Smooth muscle cell (in vitro differentiated cells): ENCODE measurements around the gene KCNAB1. TPM values are rescaled to one million over a fixed set of nuclear protein-coding genes. Genes with fewer than 3 reads are reported as not detected.

Experiments
- DNase-seq: peaks from one replicate; lab custom pipeline; 2025; ENCODE audit not compliant: unreplicated experiment; lab: John Stamatoyannopoulos, UW
- H2AFZ ChIP-seq: fragments of 200-600 bp; sonication (generic); 2 replicates; pipeline ENCODE4 v1.6.0; 2016; ENCODE audit warnings: antibody characterized with exemption, low read depth, mild to moderate bottlenecking
- H3F3A ChIP-seq: fragments of 200-600 bp; sonication (generic); 2 replicates; pipeline ENCODE4 v1.6.0; 2017; ENCODE audit warnings: antibody characterized with exemption, low read depth
- H3K27ac ChIP-seq: fragments of 200-600 bp; sonication (generic); 2 replicates; pipeline ENCODE4 v1.5.1; 2016; ENCODE audit warnings: low read depth, mild to moderate bottlenecking
- H3K27me3 ChIP-seq: fragments of 200-600 bp; sonication (generic); 2 replicates; pipeline ENCODE4 v1.6.1; 2016; ENCODE audit warnings: low read depth, mild to moderate bottlenecking
- H3K36me3 ChIP-seq: fragments of 200-600 bp; sonication (generic); 2 replicates; pipeline ENCODE4 v1.5.1; 2016; ENCODE audit warnings: low read depth
- H3K4me1 ChIP-seq: fragments of 200-600 bp; sonication (generic); 2 replicates; pipeline ENCODE4 v1.5.1; 2016; ENCODE audit warnings: low read depth
- H3K4me2 ChIP-seq: fragments of 200-600 bp; sonication (generic); 2 replicates; pipeline ENCODE4 v1.6.0; 2016; ENCODE audit warnings: mild to moderate bottlenecking
- H3K4me3 ChIP-seq: fragments of 200-600 bp; sonication (generic); 2 replicates; pipeline ENCODE4 v1.5.1; 2016; ENCODE audit warnings: mild to moderate bottlenecking
- H3K79me2 ChIP-seq: fragments of 200-600 bp; sonication (generic); 2 replicates; pipeline ENCODE4 v1.6.0; 2016; ENCODE audit warnings: low read depth, mild to moderate bottlenecking
- H3K9ac ChIP-seq: fragments of 200-600 bp; sonication (generic); 2 replicates; pipeline ENCODE4 v1.6.0; 2016; ENCODE audit warnings: low read depth
- H3K9me3 ChIP-seq: fragments of 200-600 bp; sonication (generic); replicated peaks from 2 replicates; pipeline ENCODE4 v1.5.1; 2016; ENCODE audit warnings: low read depth
- H4K20me1 ChIP-seq: fragments of 200-600 bp; sonication (generic); 2 replicates; pipeline ENCODE4 v1.6.0; 2016; ENCODE audit warnings: low read depth
- CTCF ChIP-seq: fragments of 200-600 bp; sonication (generic); IDR thresholded peaks from 2 replicates; pipeline ENCODE4 v1.5.1; 2017; ENCODE audit warnings: borderline replicate concordance, mild to moderate bottlenecking, antibody characterized with exemption; ENCODE audit not compliant: insufficient read depth, poor library complexity, severe bottlenecking
- WGBS: methylation state at CpG from one replicate; pipeline ENCODE4 v1.1.7; 2016; ENCODE audit warnings: low lambda C conversion rate; 5-methylcytosine and 5-hydroxymethylcytosine counted together
- polyA plus RNA-seq: library from polyadenylated mRNA; unstranded; fragments of >200 nt; fragmentation: Nextera tagmentation; extraction: Ambion mirVana; gene quantifications from 2 replicates; pipeline ENCODE4 v1.2.1, GENCODE V29; 2016
- total RNA-seq: library from RNA; depleted of rRNA; stranded (reverse); fragments of >200 nt; gene quantifications from 2 replicates; pipeline ENCODE4 v1.2.3, GENCODE V29; 2014

The KCNAB1 gene
- total and polyA plus RNA-seq, 2 experiments from 2014 or later, result 0.36 to 1.0 TPM

GRCh38 chr3:156160647-156161046 is 40.3 kb downstream of the KCNAB1 start:
- Histone ChIP-seq H2AFZ (no peak overlapping the region), H3K27ac (peak overlapping the region; percentile 25), H3F3A (no peaks in the 10 kb centered on the region), H3K27me3 (no peaks in the 10 kb centered on the region), H3K4me2 (peak overlapping the region; percentile 70), H3K79me2 (no peaks in the 10 kb centered on the region), H3K4me1 (peaks cover 14% of the 10 kb centered on the region), H3K4me3 (no peak overlapping the region), H4K20me1 (no peaks in the 10 kb centered on the region), H3K9me3 (no peaks in the 10 kb centered on the region), H3K36me3 (no peaks in the 10 kb centered on the region), H3K9ac (no peak overlapping the region)
- WGBS, result 54% methylated on average over 3 of the region's 3 CpGs
- DNase-seq, result no peak
- no peak for TF ChIP-seq CTCF

- 22% methylated on average over 1 of the region's 1 CpG for WGBS
- H3K27me3 ChIP-seq, result no peaks in the 10 kb centered on the region
- TF ChIP-seq CTCF, result no peak
- peaks cover 14% of the 10 kb centered on the region for H3K4me1 ChIP-seq
- no peaks in the 10 kb centered on the region for H3K79me2 ChIP-seq
- H4K20me1 ChIP-seq, result no peaks in the 10 kb centered on the region
- no peak overlapping the region for H3K9ac ChIP-seq
- no peaks in the 10 kb centered on the region for H3K36me3 ChIP-seq
- peak overlapping the region; percentile 25 for H3K27ac ChIP-seq
- H3K9me3 ChIP-seq, result no peaks in the 10 kb centered on the region
- H3K4me2 ChIP-seq, result peak overlapping the region; percentile 70
- no peaks in the 10 kb centered on the region for H3F3A ChIP-seq
- DNase-seq, result no peak
- H2AFZ ChIP-seq, result no peak overlapping the region
- H3K4me3 ChIP-seq, result no peak overlapping the region
These were observed 40.8 kb downstream of the KCNAB1 start for GRCh38 chr3:156161172-156161571.

- Histone ChIP-seq H3K4me3 (no peak overlapping the region), H3K4me2 (no peak overlapping the region), H3K27me3 (no peaks in the 10 kb centered on the region), H3F3A (no peaks in the 10 kb centered on the region), H3K4me1 (peaks cover 14% of the 10 kb centered on the region), H3K36me3 (no peaks in the 10 kb centered on the region), H3K9me3 (no peaks in the 10 kb centered on the region), H4K20me1 (no peaks in the 10 kb centered on the region), H3K79me2 (no peaks in the 10 kb centered on the region), H3K9ac (no peak overlapping the region), H2AFZ (no peak overlapping the region), H3K27ac (no peak overlapping the region)
- DNase-seq, result no peak
- no peak for TF ChIP-seq CTCF
- WGBS, result 87% methylated on average over 2 of the region's 2 CpGs
These were observed 43.5 kb downstream of the KCNAB1 start for GRCh38 chr3:156163848-156164247.

GRCh38 chr3:156166808-156167207 is 46.4 kb downstream of the KCNAB1 start:
- DNase-seq, result no peak
- Histone ChIP-seq H3K9ac (no peak overlapping the region), H2AFZ (no peak overlapping the region), H3K4me2 (no peak overlapping the region), H3K27me3 (no peaks in the 10 kb centered on the region), H4K20me1 (no peaks in the 10 kb centered on the region), H3F3A (no peaks in the 10 kb centered on the region), H3K27ac (no peak overlapping the region), H3K4me1 (no peaks in the 10 kb centered on the region), H3K4me3 (no peak overlapping the region), H3K79me2 (no peaks in the 10 kb centered on the region), H3K36me3 (no peaks in the 10 kb centered on the region), H3K9me3 (no peaks in the 10 kb centered on the region)
- TF ChIP-seq CTCF, result no peak
- WGBS, result 77% methylated on average over 4 of the region's 4 CpGs
